Measurements from ENCODE around the gene TAL2. TPM values are rescaled to one million over a fixed set of nuclear protein-coding genes. Genes with fewer than 3 reads are reported as not detected.

The TAL2 gene
- polyA plus RNA-seq, 1 donor = 21.1 TPM

DNA sequence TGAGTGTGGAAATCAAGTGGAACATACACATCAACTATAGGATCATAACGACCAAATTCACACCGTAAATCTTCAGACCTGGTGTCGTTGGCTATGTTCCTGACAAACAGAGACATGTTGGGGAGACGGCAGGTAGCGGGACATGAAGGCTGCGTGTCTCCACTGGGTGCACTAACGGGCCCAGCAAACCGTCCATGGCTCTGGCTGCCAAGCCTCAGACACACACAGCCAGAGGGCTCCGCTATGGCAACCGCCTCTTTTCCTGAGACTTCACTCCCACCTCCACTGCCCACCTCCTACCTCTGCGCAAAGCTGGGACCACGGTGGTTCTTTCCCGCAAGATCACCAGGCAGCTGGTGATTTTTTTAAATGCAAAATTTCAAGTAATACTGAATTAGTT lies 48.4 kb downstream of the TAL2 start:
- no peak for DNase-seq (ENCODE audit: low read depth)

DNA sequence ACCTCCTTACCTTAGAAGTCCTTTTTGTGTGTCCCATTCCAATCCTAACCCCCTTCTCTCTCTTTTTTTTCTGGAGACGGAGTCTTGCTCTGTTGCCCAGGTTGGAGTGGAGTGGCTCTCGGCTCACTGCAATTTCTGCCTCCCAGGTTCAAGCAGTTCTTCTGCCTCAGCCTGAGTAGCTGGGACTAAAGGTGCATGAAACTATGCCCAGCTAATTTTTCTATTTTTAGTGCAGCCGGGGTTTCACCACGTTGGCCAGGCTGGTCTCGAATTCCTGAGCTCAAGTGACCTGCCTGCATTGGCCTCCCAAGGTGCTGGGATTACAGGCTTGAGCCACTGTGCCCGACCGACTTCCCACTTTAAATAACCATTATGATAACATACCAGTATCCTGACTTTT lies 49.6 kb downstream of the TAL2 start:
- no peak for DNase-seq (ENCODE audit: low read depth)

DNA sequence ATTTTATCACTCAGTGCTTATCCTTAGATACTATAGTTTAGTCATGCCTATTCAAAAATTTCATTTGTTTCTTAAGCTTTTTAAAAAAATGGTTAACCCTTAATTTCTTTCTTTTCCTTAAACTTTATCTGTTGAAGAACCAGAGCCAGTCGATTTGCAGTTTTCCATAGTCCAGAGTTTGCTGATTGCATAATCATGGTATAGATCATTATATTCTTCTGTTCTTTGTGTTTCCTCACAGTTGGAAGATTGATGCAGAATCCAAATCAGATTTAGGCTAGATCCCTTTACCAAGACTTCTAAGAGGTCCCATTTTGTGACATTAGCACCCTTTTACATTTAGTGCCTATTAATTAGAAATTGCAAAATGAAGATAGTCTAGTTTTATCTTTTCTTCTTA lies 50.0 kb downstream of the TAL2 start:
- no peak for DNase-seq (ENCODE audit: low read depth)

Other genes starting within 250 kb of the TAL2 start
- gene FSD1L, start 214.4 kb upstream of the TAL2 start, polyA plus RNA-seq (ENCODE audit: insufficient read length) = 17.0 TPM
- gene FKTN, start 104.3 kb upstream of the TAL2 start, polyA plus RNA-seq (ENCODE audit: insufficient read length) = 14.5 TPM
- gene TMEM38B, start 32.1 kb downstream of the TAL2 start, polyA plus RNA-seq (ENCODE audit: insufficient read length) = 85.2 TPM